Loucy (cell line): ENCODE data around the gene ASGR2.

Source experiments
- H2AFZ ChIP-seq: fragments of 200-600 bp; sonication (generic); 2 replicates; pipeline ENCODE4 v1.6.0; 2016; ENCODE audit warnings: antibody characterized with exemption, mild to moderate bottlenecking, low read length, moderate library complexity
- H3F3A ChIP-seq: fragments of 200-600 bp; 2 replicates; pipeline ENCODE4 v1.6.0; 2016; ENCODE audit warnings: antibody characterized with exemption, low read depth, mild to moderate bottlenecking
- H3K27me3 ChIP-seq: fragments of 200-600 bp; sonication (generic); 2 replicates; pipeline ENCODE4 v1.6.1; 2014; ENCODE audit warnings: low read length, mild to moderate bottlenecking; ENCODE audit not compliant: insufficient read depth, poor library complexity, severe bottlenecking
- H3K36me3 ChIP-seq: fragments of 200-600 bp; sonication (generic); 2 replicates; pipeline ENCODE4 v1.6.1; 2016; ENCODE audit warnings: low read length; ENCODE audit not compliant: insufficient read depth
- H3K4me1 ChIP-seq: fragments of 200-600 bp; sonication (generic); 2 replicates; pipeline ENCODE4 v1.5.1; 2014; ENCODE audit warnings: low read length, mild to moderate bottlenecking; ENCODE audit not compliant: insufficient read depth, poor library complexity, severe bottlenecking
- H3K4me2 ChIP-seq: fragments of 200-600 bp; sonication (generic); 2 replicates; pipeline ENCODE4 v1.6.0; 2014; ENCODE audit warnings: antibody characterized with exemption, low read length, low read depth, mild to moderate bottlenecking; ENCODE audit not compliant: poor library complexity, severe bottlenecking
- H3K4me3 ChIP-seq: fragments of 200-600 bp; sonication (generic); 2 replicates; pipeline ENCODE4 v1.5.1; 2014; ENCODE audit warnings: low read length, mild to moderate bottlenecking, mixed read lengths; ENCODE audit not compliant: poor library complexity, severe bottlenecking
- H3K79me2 ChIP-seq: fragments of 200-600 bp; sonication (generic); 2 replicates; pipeline ENCODE4 v1.6.1; 2014; ENCODE audit warnings: low read length; ENCODE audit not compliant: insufficient read depth
- H3K9ac ChIP-seq: fragments of 200-600 bp; sonication (generic); 2 replicates; pipeline ENCODE4 v1.6.0; 2014; ENCODE audit warnings: mild to moderate bottlenecking, low read depth, low read length, moderate library complexity; ENCODE audit not compliant: poor library complexity, severe bottlenecking
- H3K9me2 ChIP-seq: fragments of 200-600 bp; sonication (generic); replicated peaks from 2 replicates; pipeline ENCODE4 v1.6.1; 2016; ENCODE audit warnings: low read depth, low read length, mixed read lengths
- H3K9me3 ChIP-seq: fragments of 200-600 bp; sonication (generic); 2 replicates; pipeline ENCODE4 v1.6.1; 2014; ENCODE audit warnings: mild to moderate bottlenecking, antibody characterized with exemption, low read length, low read depth; ENCODE audit not compliant: insufficient read depth
- H4K20me1 ChIP-seq: fragments of 200-600 bp; sonication (generic); 2 replicates; pipeline ENCODE4 v1.6.0; 2014; ENCODE audit warnings: antibody characterized with exemption, low read length, mild to moderate bottlenecking; ENCODE audit not compliant: insufficient read depth, poor library complexity, severe bottlenecking
- EZH2phosphoT487 ChIP-seq: fragments of 200-600 bp; IDR thresholded peaks from 2 replicates; pipeline ENCODE4 v1.6.1; 2018; ENCODE audit warnings: antibody characterized with exemption, mild to moderate bottlenecking, moderate library complexity, borderline replicate concordance
- TF ChIP-seq, protein P1 (sequence below): fragments of 200-600 bp; sonication (generic); conservative IDR thresholded peaks from 2 replicates; pipeline ENCODE4 v1.5.1; 2014; ENCODE audit warnings: mild to moderate bottlenecking, antibody characterized with exemption, low read length

The ASGR2 gene

DNA sequence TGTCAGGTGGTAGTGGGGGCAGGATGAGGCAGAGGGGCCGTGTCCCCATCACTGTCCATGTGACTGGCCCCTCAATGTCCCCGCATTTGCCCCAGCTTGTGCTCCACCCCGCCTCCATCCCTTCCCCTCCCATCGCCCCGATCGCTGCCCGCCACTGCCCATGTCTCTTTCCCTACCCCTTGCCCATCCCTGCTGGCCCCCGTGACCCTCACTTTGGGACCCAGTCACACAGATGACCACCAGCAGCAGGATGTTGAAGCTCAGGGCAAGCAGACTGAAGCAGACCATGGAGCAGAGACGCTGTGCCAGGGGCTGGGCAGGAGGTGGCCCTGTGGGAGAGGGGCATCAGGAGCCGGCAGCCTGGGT is 6.1 kb downstream of the ASGR2 start:
- Histone ChIP-seq H3F3A (no peaks in the 10 kb centered on the region), H3K9me2 (no peaks in the 10 kb centered on the region), H3K27me3 (no peaks in the 10 kb centered on the region), H2AFZ (no peak overlapping the region), H4K20me1 (no peaks in the 10 kb centered on the region), H3K9ac (no peak overlapping the region), H3K79me2 (no peaks in the 10 kb centered on the region), H3K4me3 (no peak overlapping the region), H3K36me3 (no peaks in the 10 kb centered on the region), H3K9me3 (no peaks in the 10 kb centered on the region), H3K4me1 (peaks cover 4% of the 10 kb centered on the region), H3K4me2 (no peak overlapping the region)
- no peak for TF ChIP-seq EZH2phosphoT487
- TF ChIP-seq, protein P1, sequence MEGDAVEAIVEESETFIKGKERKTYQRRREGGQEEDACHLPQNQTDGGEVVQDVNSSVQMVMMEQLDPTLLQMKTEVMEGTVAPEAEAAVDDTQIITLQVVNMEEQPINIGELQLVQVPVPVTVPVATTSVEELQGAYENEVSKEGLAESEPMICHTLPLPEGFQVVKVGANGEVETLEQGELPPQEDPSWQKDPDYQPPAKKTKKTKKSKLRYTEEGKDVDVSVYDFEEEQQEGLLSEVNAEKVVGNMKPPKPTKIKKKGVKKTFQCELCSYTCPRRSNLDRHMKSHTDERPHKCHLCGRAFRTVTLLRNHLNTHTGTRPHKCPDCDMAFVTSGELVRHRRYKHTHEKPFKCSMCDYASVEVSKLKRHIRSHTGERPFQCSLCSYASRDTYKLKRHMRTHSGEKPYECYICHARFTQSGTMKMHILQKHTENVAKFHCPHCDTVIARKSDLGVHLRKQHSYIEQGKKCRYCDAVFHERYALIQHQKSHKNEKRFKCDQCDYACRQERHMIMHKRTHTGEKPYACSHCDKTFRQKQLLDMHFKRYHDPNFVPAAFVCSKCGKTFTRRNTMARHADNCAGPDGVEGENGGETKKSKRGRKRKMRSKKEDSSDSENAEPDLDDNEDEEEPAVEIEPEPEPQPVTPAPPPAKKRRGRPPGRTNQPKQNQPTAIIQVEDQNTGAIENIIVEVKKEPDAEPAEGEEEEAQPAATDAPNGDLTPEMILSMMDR, result no peak

DNA sequence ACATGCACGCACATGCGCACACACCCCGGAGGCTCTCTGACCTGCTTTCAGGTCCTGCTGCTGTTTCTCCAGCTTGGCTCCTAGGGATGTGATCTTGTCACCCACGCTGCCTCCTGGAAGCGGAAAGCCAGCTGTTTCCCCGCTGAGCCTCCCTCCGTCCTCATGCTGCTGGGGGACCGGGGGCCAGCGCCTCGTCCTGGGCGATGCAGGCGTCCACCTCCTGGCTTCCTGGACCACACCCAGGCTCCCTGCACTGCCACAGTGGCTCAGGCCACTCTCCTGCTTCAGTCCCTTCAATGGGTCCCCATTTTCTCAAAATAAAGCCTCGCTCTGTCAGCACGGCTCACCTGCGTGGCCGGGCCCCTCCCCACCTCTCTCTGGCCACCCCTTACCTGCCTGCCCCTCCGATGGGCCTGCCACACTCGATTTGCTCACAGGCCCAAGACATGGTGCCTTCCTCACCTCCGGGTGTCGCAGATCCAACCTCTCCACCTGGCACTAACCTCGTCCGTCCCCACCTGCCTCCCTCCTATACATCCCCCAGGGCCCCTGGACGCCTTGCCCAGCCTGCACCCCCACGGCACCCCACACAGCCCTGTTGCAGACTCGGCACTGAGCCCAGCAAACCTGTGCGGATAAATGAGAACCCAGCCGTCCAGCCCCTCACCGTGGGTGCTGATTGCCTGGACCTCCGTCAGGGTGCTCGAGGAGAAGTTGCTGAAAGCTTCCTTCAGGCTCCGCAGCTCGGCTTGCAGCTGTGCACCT is 6.6 kb downstream of the ASGR2 start:
- Histone ChIP-seq H2AFZ (no peak overlapping the region), H4K20me1 (no peaks in the 10 kb centered on the region), H3K9me3 (no peaks in the 10 kb centered on the region), H3K27me3 (no peaks in the 10 kb centered on the region), H3K9me2 (no peaks in the 10 kb centered on the region), H3K4me3 (no peak overlapping the region), H3K79me2 (no peaks in the 10 kb centered on the region), H3K4me1 (peaks cover 4% of the 10 kb centered on the region), H3K9ac (no peak overlapping the region), H3K4me2 (no peak overlapping the region), H3F3A (no peaks in the 10 kb centered on the region), H3K36me3 (no peaks in the 10 kb centered on the region)
- TF ChIP-seq, protein P1, result no peak
- no peak for TF ChIP-seq EZH2phosphoT487

DNA sequence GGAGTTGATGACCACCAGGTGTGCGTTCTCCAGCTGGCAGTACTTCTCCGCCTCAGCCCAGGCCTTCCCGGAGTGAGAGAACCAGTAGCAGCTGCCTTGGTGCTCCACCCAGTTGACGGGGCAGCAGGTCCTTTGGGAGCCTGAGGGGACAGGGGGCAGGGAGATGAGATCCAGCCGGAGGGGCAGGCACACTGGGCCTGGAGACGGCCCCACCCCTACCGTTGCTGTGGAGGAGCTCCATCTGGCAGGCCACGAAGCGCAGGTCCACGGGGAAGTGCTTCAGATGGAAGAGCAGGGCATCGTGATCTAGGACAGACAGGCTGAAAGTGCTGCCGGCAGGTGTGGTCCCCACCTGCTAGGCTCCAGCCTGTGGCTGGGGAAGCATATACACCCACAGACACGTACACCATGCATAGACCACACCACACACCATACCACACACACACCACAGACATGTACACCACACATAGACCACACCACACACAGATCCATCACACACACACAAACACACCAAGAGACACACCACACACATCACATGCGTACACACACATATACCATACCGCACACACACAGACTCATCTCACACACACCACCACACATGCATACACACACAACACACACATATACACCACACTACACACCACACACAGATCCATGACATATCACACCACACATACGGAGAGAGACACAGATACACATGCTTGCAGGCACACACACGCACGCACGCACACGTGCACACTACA is 7.4 kb downstream of the ASGR2 start:
- Histone ChIP-seq H3K4me1 (peaks cover 4% of the 10 kb centered on the region), H3K9me2 (no peaks in the 10 kb centered on the region), H3K4me2 (no peak overlapping the region), H4K20me1 (no peaks in the 10 kb centered on the region), H2AFZ (no peak overlapping the region), H3K36me3 (no peaks in the 10 kb centered on the region), H3F3A (no peaks in the 10 kb centered on the region), H3K9ac (no peak overlapping the region), H3K79me2 (no peaks in the 10 kb centered on the region), H3K27me3 (no peaks in the 10 kb centered on the region), H3K4me3 (no peak overlapping the region), H3K9me3 (no peaks in the 10 kb centered on the region)
- TF ChIP-seq EZH2phosphoT487, result no peak
- TF ChIP-seq, protein P1, result no peak
